NCI-H526 treated with DMSO at 0.1 percent for 48 hours (cell line): ENCODE data around the gene NR2C2.
"Not testable (repeated sequence)": the region's sequence is repeated elsewhere in the genome, so short reads cannot be mapped to it uniquely, and the experiment has no call there.

Source experiments
- DNase-seq: peaks from one replicate; lab custom pipeline; 2025; lab: John Stamatoyannopoulos, UW

Gene NR2C2

GRCh38 chr3:14959359-14959943 is 12.1 kb downstream of the NR2C2 start:
- DNase-seq = no peak

DNA sequence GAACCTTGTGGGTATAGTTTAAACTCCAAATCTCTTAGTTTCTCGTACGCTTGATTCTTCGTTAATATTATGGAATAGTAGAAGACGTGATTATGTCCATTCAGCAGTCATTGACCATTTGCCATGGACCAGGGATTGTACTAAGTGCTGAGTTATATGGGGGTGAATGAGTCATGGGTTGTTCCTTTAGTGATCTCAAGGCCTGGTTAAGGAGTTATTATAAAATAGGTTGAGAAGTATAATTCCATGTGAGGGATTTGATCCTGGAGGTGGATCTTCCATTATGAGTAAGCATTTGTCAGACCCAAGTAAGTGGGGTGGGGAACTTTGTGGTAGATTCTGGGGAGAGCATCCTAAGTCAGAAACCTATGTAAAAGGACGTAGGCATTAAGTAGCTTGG is 15.4 kb downstream of the NR2C2 start:
- no peak for DNase-seq

DNA sequence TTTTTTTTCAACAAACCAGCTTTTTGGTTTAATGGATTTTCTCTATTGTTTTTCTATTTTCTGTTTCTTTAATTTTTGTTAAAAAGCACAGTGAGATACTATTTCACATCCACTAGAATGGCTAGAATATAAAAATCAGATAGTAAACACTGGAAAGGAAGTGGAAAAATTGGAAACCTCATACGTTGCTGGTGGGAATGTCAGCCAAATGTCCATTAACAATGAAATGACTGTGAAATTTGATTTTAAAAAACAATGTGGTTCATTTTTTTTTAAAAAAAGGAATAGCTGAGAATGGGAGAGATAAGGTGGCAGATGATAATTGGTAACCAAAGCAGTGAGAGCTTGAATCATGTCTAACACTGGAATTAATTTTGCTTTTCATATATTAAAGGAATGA is 19.9 kb downstream of the NR2C2 start:
- no peak for DNase-seq

DNA sequence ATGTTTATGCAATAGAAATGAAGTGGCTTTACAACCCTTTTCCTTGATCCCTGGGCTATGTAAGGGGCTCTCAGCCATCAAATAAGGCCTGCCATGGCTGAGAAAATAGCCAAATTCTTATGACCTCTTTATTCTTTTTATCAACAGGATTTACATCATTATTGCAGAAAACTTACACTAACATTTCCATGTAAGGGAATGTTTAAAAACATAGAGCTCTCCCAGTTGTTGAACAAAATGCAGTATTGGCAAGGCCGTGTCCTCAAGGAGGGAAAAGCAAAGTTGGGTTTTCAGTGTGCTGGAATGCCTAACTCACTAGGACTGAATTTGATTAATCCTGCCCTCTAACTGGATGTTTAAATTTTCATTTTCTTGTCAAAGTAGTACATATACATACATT is 22.3 kb downstream of the NR2C2 start:
- no peak for DNase-seq

GRCh38 chr3:14976317-14976716 is 28.9 kb downstream of the NR2C2 start:
- DNase-seq = no peak

- DNase-seq = no peak
Measured at GRCh38 chr3:14980689-14981088, 33.3 kb downstream of the NR2C2 start.

GRCh38 chr3:14984581-14985113 is 37.3 kb downstream of the NR2C2 start:
- DNase-seq = no peak

DNA sequence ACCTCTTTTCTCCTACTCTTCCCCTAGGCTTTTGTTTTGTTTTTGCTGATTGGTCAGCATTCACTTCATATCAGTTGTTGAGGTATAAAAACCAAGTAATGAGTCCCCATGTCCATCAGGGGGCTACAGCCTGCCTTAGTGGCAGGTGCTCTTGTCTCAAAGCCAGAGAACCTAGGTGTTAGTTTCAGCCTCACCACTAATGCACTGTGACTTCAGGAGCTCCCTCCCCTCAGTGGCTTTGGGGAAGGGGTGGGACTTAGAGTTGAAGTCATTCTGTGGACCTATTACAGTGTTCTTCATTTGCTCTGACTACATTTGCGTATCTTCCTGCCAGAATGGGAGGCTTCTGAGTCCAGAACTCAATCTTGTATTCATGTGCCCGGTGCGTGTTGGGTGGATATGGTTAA is 41.6 kb downstream of the NR2C2 start:
- DNase-seq = no peak

- DNase-seq = no peak
Measured at GRCh38 chr3:14989943-14990779, 42.8 kb downstream of the NR2C2 start.

DNA sequence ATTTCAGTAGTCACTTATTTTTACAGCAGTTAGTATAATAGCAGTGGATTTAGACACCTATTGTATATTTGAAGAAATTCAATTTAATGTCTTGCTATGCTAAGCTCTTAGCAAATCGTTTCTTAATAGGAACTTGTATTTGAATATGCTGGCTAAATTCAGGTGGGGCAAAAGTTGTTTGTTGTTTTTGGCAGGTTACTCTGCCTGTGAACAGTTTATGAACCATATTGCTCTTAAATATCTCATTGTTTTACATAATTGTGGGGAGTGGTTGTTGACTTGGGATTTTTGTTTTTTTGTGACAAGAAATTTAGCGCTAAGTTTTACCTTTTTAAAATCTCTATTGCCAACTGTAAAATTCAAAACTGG is 43.4 kb downstream of the NR2C2 start:
- no peak for DNase-seq

GRCh38 chr3:14991151-14991742 is 43.9 kb downstream of the NR2C2 start:
- no peak for DNase-seq

DNA sequence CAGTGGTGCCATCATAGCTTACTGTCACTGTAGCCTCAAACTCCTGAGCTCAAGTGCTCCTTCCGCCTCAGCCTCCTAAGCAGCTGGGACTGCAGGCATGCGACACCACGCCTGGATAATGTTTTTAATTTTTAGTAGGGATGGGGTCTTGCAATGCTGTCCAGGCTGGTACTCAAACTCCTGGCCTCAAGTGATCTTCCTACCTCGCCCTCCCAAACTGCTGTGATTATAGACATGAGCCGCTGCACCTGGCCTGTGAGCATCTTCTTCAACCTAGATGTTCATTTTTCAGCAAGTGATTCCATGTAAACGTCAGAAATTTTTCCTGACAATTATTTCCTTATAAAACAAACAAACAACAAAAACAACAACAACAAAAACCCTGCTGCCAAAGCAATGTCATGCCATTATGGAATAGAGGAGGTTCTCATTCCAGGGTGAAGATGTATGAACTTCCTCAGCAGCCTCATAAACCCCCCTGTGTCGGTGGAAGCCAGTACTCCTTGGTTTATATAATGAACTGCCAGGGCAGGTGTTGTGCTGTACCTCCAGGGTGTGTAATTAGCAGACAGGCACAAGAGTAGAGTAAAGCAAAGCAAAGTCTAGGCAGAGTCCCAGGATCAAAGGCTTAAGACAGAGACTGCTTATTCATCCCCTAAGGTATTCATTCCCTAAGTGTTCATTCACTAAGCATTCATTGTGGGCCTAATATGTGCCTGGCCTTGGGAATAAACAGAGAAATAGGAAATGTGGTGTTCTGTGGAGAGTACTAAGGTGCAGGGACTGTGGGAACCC is 44.6 kb downstream of the NR2C2 start:
- no peak for DNase-seq

DNA sequence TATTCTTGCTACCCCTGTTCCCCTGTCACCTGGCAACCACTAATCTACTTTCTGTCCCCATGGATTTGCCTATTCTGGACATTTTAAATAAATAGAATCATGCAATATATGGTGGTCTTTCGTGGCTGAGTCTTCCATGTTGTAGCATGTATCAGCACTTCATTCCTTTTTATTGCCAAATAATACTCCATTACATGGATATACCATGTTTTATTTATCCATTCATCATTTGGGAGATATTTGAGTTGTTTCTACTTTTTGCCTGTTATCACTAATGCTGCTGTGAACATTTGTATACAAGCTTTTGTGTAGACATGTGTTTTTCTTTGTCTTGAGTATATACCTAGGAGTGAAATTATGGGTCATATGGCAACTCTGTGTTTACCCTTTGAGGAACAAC is 50.6 kb downstream of the NR2C2 start:
- no peak for DNase-seq

DNA sequence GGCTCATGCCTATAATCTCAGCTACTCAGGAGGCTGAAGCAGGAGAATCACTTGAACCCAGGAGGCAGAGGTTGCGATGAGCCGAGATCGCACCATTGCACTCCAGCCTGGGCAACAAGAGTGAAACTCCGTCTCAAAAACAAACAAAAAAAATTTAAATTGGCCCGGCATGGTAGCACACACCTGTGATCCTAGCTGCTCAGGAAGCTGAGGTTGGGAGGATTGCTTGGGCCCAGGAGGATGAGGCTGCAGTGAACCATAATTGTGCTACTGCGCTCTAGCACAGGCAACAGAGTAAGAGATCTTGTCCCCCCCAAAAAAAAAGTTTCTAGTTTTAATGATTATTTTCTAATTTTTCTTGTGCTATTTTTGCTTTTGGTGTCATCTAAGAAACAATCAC is 51.8 kb downstream of the NR2C2 start:
- not testable (repeated sequence) for DNase-seq

DNA sequence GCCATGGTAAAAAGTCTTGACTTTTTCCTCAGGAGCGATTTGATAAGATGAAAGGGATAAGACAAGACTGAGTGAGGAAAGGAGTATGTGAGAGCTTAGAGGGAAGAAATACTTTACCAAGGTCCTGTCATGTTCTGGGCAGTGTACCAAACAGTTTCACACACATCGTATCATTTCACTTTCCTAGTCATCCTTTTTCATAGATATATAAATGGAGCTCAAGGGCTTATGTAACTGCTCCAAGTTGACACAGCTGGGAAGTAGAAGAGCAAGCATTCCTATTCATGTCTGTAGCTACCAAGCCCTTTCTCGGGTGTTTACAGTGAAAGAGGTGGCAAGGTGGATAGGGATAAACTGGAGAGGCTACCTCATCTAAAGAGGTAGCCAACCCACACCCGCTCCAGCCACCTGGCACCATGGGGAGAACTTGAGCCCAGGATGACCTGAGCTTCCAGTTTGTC is 60.3 kb downstream of the NR2C2 start:
- DNase-seq = no peak

GRCh38 chr3:15009167-15009566 is 61.8 kb downstream of the NR2C2 start:
- no peak for DNase-seq

- DNase-seq = no peak
Measured at GRCh38 chr3:15010664-15011063, 63.3 kb downstream of the NR2C2 start.

GRCh38 chr3:15011174-15011573 is 63.8 kb downstream of the NR2C2 start:
- DNase-seq = no peak

- DNase-seq = no peak
Measured at GRCh38 chr3:15014606-15015328, 67.4 kb downstream of the NR2C2 start.

DNA sequence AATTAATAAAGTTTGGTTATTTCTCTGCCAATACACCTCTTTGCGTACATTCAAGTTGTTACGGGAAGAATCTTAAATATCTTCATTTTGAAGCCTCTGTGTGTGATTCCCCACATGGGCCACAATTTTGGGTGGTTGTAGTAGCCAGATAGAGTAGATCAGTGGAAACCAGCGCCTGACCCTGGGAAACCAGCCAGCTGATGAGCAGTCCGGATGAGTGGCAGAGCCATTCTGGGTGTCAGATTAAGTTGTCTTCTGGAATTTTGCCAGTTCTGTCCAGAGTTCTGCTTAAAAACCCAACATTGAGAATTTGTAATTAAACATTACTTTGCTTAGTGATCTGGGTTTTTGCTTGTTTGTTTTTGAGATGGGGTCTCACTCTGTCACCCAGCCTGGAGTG is 68.1 kb downstream of the NR2C2 start:
- DNase-seq = no peak

- DNase-seq = no peak
Measured at GRCh38 chr3:15017191-15017590, 69.8 kb downstream of the NR2C2 start.

DNA sequence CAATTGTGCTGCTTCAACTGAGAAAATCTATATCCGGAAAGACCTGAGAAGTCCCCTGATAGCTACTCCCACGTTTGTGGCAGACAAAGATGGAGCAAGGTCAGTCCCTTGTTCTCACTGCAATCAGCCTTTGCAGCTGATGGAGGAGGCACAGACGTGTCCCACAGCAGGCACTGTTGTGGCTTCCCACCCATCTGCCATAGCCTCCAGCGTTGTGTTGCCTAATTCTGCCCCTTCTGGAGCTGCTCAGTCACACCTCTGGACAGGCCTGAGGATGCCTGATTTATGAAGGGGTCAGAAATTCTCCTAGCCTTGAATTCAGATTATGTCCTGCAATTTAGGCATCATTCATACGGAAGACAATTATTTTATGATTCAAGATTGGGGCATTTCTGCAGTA is 75.9 kb downstream of the NR2C2 start:
- no peak for DNase-seq
